SU-DHL-6 (cell line): Measurements from ENCODE around the gene TENM4.

Experiments used
- H2AFZ ChIP-seq: fragments of 200-600 bp; sonication (generic); 2 replicates; pipeline ENCODE4 v1.6.1; 2014; ENCODE audit warnings: low read depth, mild to moderate bottlenecking, moderate library complexity, mixed read lengths, antibody characterized with exemption, low read length; ENCODE audit not compliant: severe bottlenecking
- H3F3A ChIP-seq: fragments of 200-600 bp; shearing (Covaris generic); 2 replicates; pipeline ENCODE4 v1.6.0; 2016; ENCODE audit warnings: antibody characterized with exemption, mild to moderate bottlenecking; ENCODE audit not compliant: insufficient read depth
- H3K27ac ChIP-seq: fragments of 200-600 bp; sonication (generic); 2 replicates; pipeline ENCODE4 v1.5.1; 2016; ENCODE audit warnings: low read depth, mild to moderate bottlenecking, low read length, moderate library complexity, mixed read lengths
- H3K27me3 ChIP-seq: fragments of 200-600 bp; sonication (generic), shearing (Covaris generic); 2 replicates; pipeline ENCODE4 v1.6.0; 2014; ENCODE audit warnings: mild to moderate bottlenecking, low read length
- H3K36me3 ChIP-seq: fragments of 200-600 bp; sonication (generic); 2 replicates; pipeline ENCODE4 v1.6.1; 2014; ENCODE audit warnings: mild to moderate bottlenecking, low read length, mixed read lengths
- H3K4me2 ChIP-seq: fragments of 300-600, 200-600 bp; shearing (Covaris generic), sonication (generic); 2 replicates; pipeline ENCODE4 v1.6.0; 2014; ENCODE audit warnings: low read length, low read depth, mild to moderate bottlenecking; ENCODE audit not compliant: poor library complexity, severe bottlenecking
- H3K4me3 ChIP-seq: fragments of 200-600 bp; sonication (generic); 2 replicates; pipeline ENCODE4 v1.5.1; 2014; ENCODE audit warnings: antibody characterized with exemption, low read length, mild to moderate bottlenecking, mixed read lengths; ENCODE audit not compliant: insufficient read depth, poor library complexity, severe bottlenecking
- H3K79me2 ChIP-seq: fragments of 200-600 bp; sonication (generic); 2 replicates; pipeline ENCODE4 v1.6.1; 2014; ENCODE audit warnings: mild to moderate bottlenecking, low read length, moderate library complexity; ENCODE audit not compliant: insufficient read depth
- H3K9ac ChIP-seq: fragments of 200-600 bp; sonication (generic); 2 replicates; pipeline ENCODE4 v1.7.0; 2014; ENCODE audit warnings: mild to moderate bottlenecking, low read length
- H3K9me2 ChIP-seq: fragments of 200-600 bp; sonication (generic); replicated peaks from 2 replicates; pipeline ENCODE4 v1.6.1; 2014; ENCODE audit warnings: low read length; ENCODE audit not compliant: insufficient read depth
- H3K9me3 ChIP-seq: fragments of 200-600 bp; sonication (generic); 2 replicates; pipeline ENCODE4 v1.6.1; 2014; ENCODE audit warnings: low read length, mixed read lengths; ENCODE audit not compliant: insufficient read depth
- H4K20me1 ChIP-seq: fragments of 200-600 bp; sonication (generic); 2 replicates; pipeline ENCODE4 v1.6.1; 2014; ENCODE audit warnings: low read depth, mild to moderate bottlenecking, antibody characterized with exemption, low read length, moderate library complexity, mixed read lengths
- CTCF ChIP-seq: fragments of 200-600 bp; sonication (generic); IDR thresholded peaks from one replicate; pipeline ENCODE4 v1.5.1; 2017; ENCODE audit warnings: antibody characterized with exemption, mild to moderate bottlenecking, low read length, moderate library complexity; ENCODE audit not compliant: insufficient read depth, poor library complexity, severe bottlenecking
- EZH2phosphoT487 ChIP-seq: fragments of 200-600 bp; sonication (generic), shearing (Covaris generic); conservative IDR thresholded peaks from 2 replicates; pipeline ENCODE4 v1.6.1; 2018; ENCODE audit warnings: mild to moderate bottlenecking, antibody characterized with exemption, low read length, moderate library complexity, mixed read lengths

Gene TENM4

GRCh38 chr11:79362206-79362757 lies 78.5 kb downstream of the TENM4 start:
- TF ChIP-seq EZH2phosphoT487 (no peak), CTCF (no peak)
- Histone ChIP-seq H3F3A (no peaks in the 10 kb centered on the region), H2AFZ (no peak overlapping the region), H3K79me2 (no peaks in the 10 kb centered on the region), H3K9ac (no peak overlapping the region), H3K9me3 (no peaks in the 10 kb centered on the region), H3K4me2 (no peak overlapping the region), H3K27ac (no peak overlapping the region), H3K9me2 (no peaks in the 10 kb centered on the region), H3K36me3 (no peaks in the 10 kb centered on the region), H3K27me3 (no peaks in the 10 kb centered on the region), H4K20me1 (no peaks in the 10 kb centered on the region), H3K4me3 (no peak overlapping the region)

DNA sequence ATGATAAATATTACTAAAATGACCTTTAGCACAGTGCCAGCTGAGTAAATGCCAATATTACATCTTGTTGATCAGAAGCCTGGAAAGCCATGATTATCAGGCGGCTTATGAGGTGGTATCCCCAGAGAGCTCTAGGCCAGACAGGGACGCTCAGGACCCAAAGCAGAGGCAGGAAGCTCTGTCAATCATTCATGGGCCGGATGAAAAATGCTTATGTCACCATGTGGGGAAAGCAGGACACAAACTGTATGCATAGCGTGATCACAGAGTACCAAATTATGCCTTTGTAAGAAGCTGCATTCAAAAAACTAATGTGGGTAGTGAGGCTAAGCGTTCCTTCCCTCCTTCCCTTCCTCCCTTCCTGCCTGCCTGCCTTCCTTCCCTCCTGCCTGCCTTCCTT lies 82.6 kb downstream of the TENM4 start:
- no peaks in the 10 kb centered on the region for H4K20me1 ChIP-seq
- no peaks in the 10 kb centered on the region for H3F3A ChIP-seq
- no peak overlapping the region for H3K4me2 ChIP-seq

GRCh38 chr11:79353706-79354105 lies 87.1 kb downstream of the TENM4 start:
- Histone ChIP-seq H3K9me2 (no peaks in the 10 kb centered on the region), H3F3A (no peaks in the 10 kb centered on the region), H3K4me3 (no peak overlapping the region), H2AFZ (no peak overlapping the region), H4K20me1 (no peaks in the 10 kb centered on the region), H3K9me3 (no peaks in the 10 kb centered on the region), H3K4me2 (no peak overlapping the region), H3K79me2 (no peaks in the 10 kb centered on the region), H3K36me3 (no peaks in the 10 kb centered on the region), H3K27me3 (no peaks in the 10 kb centered on the region), H3K27ac (no peak overlapping the region), H3K9ac (no peak overlapping the region)
- no peak for TF ChIP-seq CTCF
- TF ChIP-seq EZH2phosphoT487, result no peak

More for the DNA sequence above, 82.6 kb downstream of the TENM4 start:
- H3K9me3 ChIP-seq, result no peaks in the 10 kb centered on the region
- H3K9ac ChIP-seq, result no peak overlapping the region
- H3K27me3 ChIP-seq, result no peaks in the 10 kb centered on the region
- TF ChIP-seq EZH2phosphoT487 (no peak), CTCF (no peak)
- no peak overlapping the region for H3K4me3 ChIP-seq
- no peaks in the 10 kb centered on the region for H3K36me3 ChIP-seq
- H3K9me2 ChIP-seq, result no peaks in the 10 kb centered on the region
- no peaks in the 10 kb centered on the region for H3K79me2 ChIP-seq
- H3K27ac ChIP-seq, result no peak overlapping the region
- no peak overlapping the region for H2AFZ ChIP-seq
